ENCODE data around the gene COL4A2. TPM values are rescaled to one million over a fixed set of nuclear protein-coding genes. Genes with fewer than 3 reads are reported as not detected.

COL4A2 gene
- total RNA-seq, 2 experiments from 2014 or later: not detected

GRCh38 chr13:110499621-110500281 is 192.7 kb downstream of the COL4A2 start:
- DNase-seq (no peak), ATAC-seq (no peak)
- CTCF ChIA-PET: no interaction called here
- Mint-ChIP-seq H3K36me3 (ENCODE audit: low read depth) (no peaks in the 10 kb centered on the region), H3K27me3 (ENCODE audit: low read depth) (no peaks in the 10 kb centered on the region), H3K9me3 (ENCODE audit: insufficient read depth) (no peaks in the 10 kb centered on the region), H3K27ac (no peak overlapping the region), H3K4me1 (ENCODE audit: low read depth) (no peaks in the 10 kb centered on the region), H3K4me3 (no peak overlapping the region)
- POLR2A ChIA-PET: interaction anchor here (1.0 kb wide), 1 partner anchor 11 kb away, joined by 3 read pairs; no protein-coding TSS in a partner anchor

- Mint-ChIP-seq H3K4me3 (no peak overlapping the region), H3K9me3 (ENCODE audit: insufficient read depth) (no peaks in the 10 kb centered on the region), H3K36me3 (ENCODE audit: low read depth) (no peaks in the 10 kb centered on the region), H3K27me3 (ENCODE audit: low read depth) (no peaks in the 10 kb centered on the region), H3K27ac (no peak overlapping the region), H3K4me1 (ENCODE audit: low read depth) (no peaks in the 10 kb centered on the region)
- ATAC-seq (no peak), DNase-seq (no peak)
- ChIA-PET CTCF (no interaction called here), POLR2A (no interaction called here)
Observed at GRCh38 chr13:110500341-110500740, 193.3 kb downstream of the COL4A2 start.

- POLR2A ChIA-PET: no interaction called here
- Mint-ChIP-seq H3K27ac (no peak overlapping the region), H3K4me3 (no peak overlapping the region), H3K4me1 (ENCODE audit: low read depth) (no peaks in the 10 kb centered on the region), H3K36me3 (ENCODE audit: low read depth) (no peaks in the 10 kb centered on the region), H3K9me3 (ENCODE audit: insufficient read depth) (no peaks in the 10 kb centered on the region), H3K27me3 (ENCODE audit: low read depth) (no peaks in the 10 kb centered on the region)
- DNase-seq: no peak
- CTCF ChIA-PET: no interaction called here
- ATAC-seq: no peak
Observed at GRCh38 chr13:110501188-110501587, 194.1 kb downstream of the COL4A2 start.

GRCh38 chr13:110503037-110503901 is 196.2 kb downstream of the COL4A2 start:
- Mint-ChIP-seq H3K27me3 (ENCODE audit: low read depth) (no peaks in the 10 kb centered on the region), H3K4me3 (no peak overlapping the region), H3K27ac (no peak overlapping the region), H3K36me3 (ENCODE audit: low read depth) (no peaks in the 10 kb centered on the region), H3K9me3 (ENCODE audit: insufficient read depth) (no peaks in the 10 kb centered on the region), H3K4me1 (ENCODE audit: low read depth) (no peaks in the 10 kb centered on the region)
- ATAC-seq (no peak), DNase-seq (no peak)
- CTCF ChIA-PET: no interaction called here
- POLR2A ChIA-PET: no interaction called here

GRCh38 chr13:110503979-110504499 is 197.0 kb downstream of the COL4A2 start:
- POLR2A ChIA-PET: no interaction called here
- ATAC-seq: no peak
- CTCF ChIA-PET: no interaction called here

GRCh38 chr13:110505594-110505993 is 198.5 kb downstream of the COL4A2 start:
- ATAC-seq (no peak), DNase-seq (no peak)
- ChIA-PET POLR2A (no interaction called here), CTCF (no interaction called here)
- H3K4me3 Mint-ChIP-seq: no peak overlapping the region
- no peaks in the 10 kb centered on the region for H3K9me3 Mint-ChIP-seq (ENCODE audit: insufficient read depth)
- no peaks in the 10 kb centered on the region for H3K4me1 Mint-ChIP-seq (ENCODE audit: low read depth)
- no peak overlapping the region for H3K27ac Mint-ChIP-seq
- no peaks in the 10 kb centered on the region for H3K36me3 Mint-ChIP-seq (ENCODE audit: low read depth)
- no peaks in the 10 kb centered on the region for H3K27me3 Mint-ChIP-seq (ENCODE audit: low read depth)

More at GRCh38 chr13:110503979-110504499, 197.0 kb downstream of the COL4A2 start:
- Mint-ChIP-seq H3K27ac (no peak overlapping the region), H3K4me3 (no peak overlapping the region), H3K27me3 (ENCODE audit: low read depth) (no peaks in the 10 kb centered on the region), H3K9me3 (ENCODE audit: insufficient read depth) (no peaks in the 10 kb centered on the region), H3K36me3 (ENCODE audit: low read depth) (no peaks in the 10 kb centered on the region), H3K4me1 (ENCODE audit: low read depth) (no peaks in the 10 kb centered on the region)
- no peak for DNase-seq

- ChIA-PET CTCF (no interaction called here), POLR2A (no interaction called here)
- ATAC-seq (no peak), DNase-seq (no peak)
- Mint-ChIP-seq H3K9me3 (ENCODE audit: insufficient read depth) (no peaks in the 10 kb centered on the region), H3K4me1 (ENCODE audit: low read depth) (no peaks in the 10 kb centered on the region), H3K36me3 (ENCODE audit: low read depth) (no peaks in the 10 kb centered on the region), H3K27me3 (ENCODE audit: low read depth) (no peaks in the 10 kb centered on the region), H3K4me3 (no peak overlapping the region), H3K27ac (no peak overlapping the region)
Observed at GRCh38 chr13:110506396-110506795, 199.3 kb downstream of the COL4A2 start.

GRCh38 chr13:110506859-110507566 is 199.9 kb downstream of the COL4A2 start:
- peaks cover 3% of the 10 kb centered on the region for H3K27me3 Mint-ChIP-seq (ENCODE audit: low read depth)
- no peaks in the 10 kb centered on the region for H3K9me3 Mint-ChIP-seq (ENCODE audit: insufficient read depth)
- ATAC-seq: no peak
- ChIA-PET CTCF (no interaction called here), POLR2A (no interaction called here)
- no peaks in the 10 kb centered on the region for H3K4me1 Mint-ChIP-seq (ENCODE audit: low read depth)
- no peak overlapping the region for H3K27ac Mint-ChIP-seq
- no peak overlapping the region for H3K4me3 Mint-ChIP-seq
- no peaks in the 10 kb centered on the region for H3K36me3 Mint-ChIP-seq (ENCODE audit: low read depth)
- no peak for DNase-seq

- H3K36me3 Mint-ChIP-seq (ENCODE audit: low read depth): no peaks in the 10 kb centered on the region
- H3K9me3 Mint-ChIP-seq (ENCODE audit: insufficient read depth): no peaks in the 10 kb centered on the region
- CTCF ChIA-PET: no interaction called here
- H3K27me3 Mint-ChIP-seq (ENCODE audit: low read depth): peaks cover 3% of the 10 kb centered on the region
- no peak for DNase-seq
- H3K4me1 Mint-ChIP-seq (ENCODE audit: low read depth): no peaks in the 10 kb centered on the region
- no peak overlapping the region for H3K4me3 Mint-ChIP-seq
- POLR2A ChIA-PET: no interaction called here
- no peak overlapping the region for H3K27ac Mint-ChIP-seq
- no peak for ATAC-seq
Observed at GRCh38 chr13:110507678-110508381, 200.7 kb downstream of the COL4A2 start.

GRCh38 chr13:110509478-110509926 is 202.4 kb downstream of the COL4A2 start:
- POLR2A ChIA-PET: no interaction called here
- no peak for DNase-seq
- no peak overlapping the region for H3K4me3 Mint-ChIP-seq
- no peak overlapping the region for H3K27ac Mint-ChIP-seq
- no peak for ATAC-seq
- peaks cover 3% of the 10 kb centered on the region for H3K27me3 Mint-ChIP-seq (ENCODE audit: low read depth)
- no peaks in the 10 kb centered on the region for H3K4me1 Mint-ChIP-seq (ENCODE audit: low read depth)
- CTCF ChIA-PET: no interaction called here
- no peaks in the 10 kb centered on the region for H3K9me3 Mint-ChIP-seq (ENCODE audit: insufficient read depth)
- no peaks in the 10 kb centered on the region for H3K36me3 Mint-ChIP-seq (ENCODE audit: low read depth)

GRCh38 chr13:110509971-110510786 is 203.1 kb downstream of the COL4A2 start:
- Mint-ChIP-seq H3K9me3 (ENCODE audit: insufficient read depth) (no peaks in the 10 kb centered on the region), H3K4me1 (ENCODE audit: low read depth) (peaks cover 2% of the 10 kb centered on the region), H3K27me3 (ENCODE audit: low read depth) (peaks cover 3% of the 10 kb centered on the region), H3K4me3 (no peak overlapping the region), H3K36me3 (ENCODE audit: low read depth) (no peaks in the 10 kb centered on the region), H3K27ac (no peak overlapping the region)
- CTCF ChIA-PET: no interaction called here
- POLR2A ChIA-PET: interaction anchor here (0.9 kb wide), 1 partner anchor 11 kb away, joined by 3 read pairs; no protein-coding TSS in a partner anchor
- no peak for ATAC-seq
- DNase-seq: no peak

Measured in activated CD8-positive, alpha-beta T cell treated with anti-CD3 and anti-CD28 coated beads, Interleukin-2, amount 10 ng/mL, durations not matched to agents 7 days and 5 days (primary cell).